Measurements from ENCODE around the gene UGT8.

The UGT8 gene

GRCh38 chr4:114654592-114654991 is 56.0 kb downstream of the UGT8 start:
- H3K36me3 ChIP-seq (ENCODE audit: insufficient read depth, low read length) = no peaks in the 10 kb centered on the region
- peaks cover 2% of the 10 kb centered on the region; the same call in 1 of the 2 replicates for H4K20me1 ChIP-seq (ENCODE audit: insufficient read depth, low read length)
- no peak overlapping the region for H2AFZ ChIP-seq (ENCODE audit: low read length)
- no peak overlapping the region for H3K9ac ChIP-seq (ENCODE audit: low read length)
- TF ChIP-seq CTCF (IDR thresholded peaks at IDR 0.05; ENCODE audit: low read length) (peak; percentile 27; the same call in 1 of the 2 replicates), EZH2 (IDR thresholded peaks at IDR 0.05; ENCODE audit: borderline replicate concordance, low read length) (no peak)
- no peaks in the 10 kb centered on the region for H3K27me3 ChIP-seq (ENCODE audit: insufficient read depth, low read length)
- H3F3A ChIP-seq (ENCODE audit: insufficient read depth, low read length) = no peaks in the 10 kb centered on the region
- no peaks in the 10 kb centered on the region for H3K9me2 ChIP-seq (ENCODE audit: low read depth, low read length)
- H3K9me3 ChIP-seq (ENCODE audit: low read length) = no peaks in the 10 kb centered on the region
- H3K27ac ChIP-seq (ENCODE audit: low read depth, low read length, poor library complexity, severe bottlenecking) = no peak overlapping the region
- no peaks in the 10 kb centered on the region for H3K79me2 ChIP-seq (ENCODE audit: insufficient read depth, low read length)
- H3K4me1 ChIP-seq (ENCODE audit: insufficient read depth, low read length, severe bottlenecking) = no peaks in the 10 kb centered on the region
- no peak overlapping the region for H3K4me2 ChIP-seq (ENCODE audit: low read length)
- no peak overlapping the region for H3K4me3 ChIP-seq (ENCODE audit: low read depth, low read length, poor library complexity, severe bottlenecking)

DNA sequence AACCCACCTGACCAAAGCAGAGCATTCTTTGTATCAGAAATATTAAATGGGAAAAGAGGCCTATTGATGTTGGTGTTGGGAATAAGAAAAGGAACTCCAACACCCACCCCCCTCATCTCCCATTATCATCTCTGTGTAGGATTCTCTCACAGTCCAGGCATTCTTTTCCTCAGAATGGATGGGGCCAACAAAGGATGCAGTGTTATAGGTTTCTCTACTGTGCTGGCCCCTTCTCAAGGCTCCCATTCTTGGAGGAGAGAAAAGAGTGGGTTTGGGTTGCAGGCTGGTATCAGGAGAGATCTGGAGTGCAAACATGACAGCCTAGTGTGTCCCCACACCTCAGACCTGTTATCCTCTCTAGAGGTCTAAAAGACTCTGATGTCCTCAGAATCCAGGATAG is 59.6 kb downstream of the UGT8 start:
- no peaks in the 10 kb centered on the region for H3F3A ChIP-seq (ENCODE audit: insufficient read depth, low read length)
- no peak overlapping the region for H3K4me2 ChIP-seq (ENCODE audit: low read length)
- peaks cover 2% of the 10 kb centered on the region; the same call in 1 of the 2 replicates for H4K20me1 ChIP-seq (ENCODE audit: insufficient read depth, low read length)
- H3K9me3 ChIP-seq (ENCODE audit: low read length) = no peaks in the 10 kb centered on the region
- no peaks in the 10 kb centered on the region for H3K27me3 ChIP-seq (ENCODE audit: insufficient read depth, low read length)
- H3K4me3 ChIP-seq (ENCODE audit: low read depth, low read length, poor library complexity, severe bottlenecking) = no peak overlapping the region
- no peaks in the 10 kb centered on the region for H3K4me1 ChIP-seq (ENCODE audit: insufficient read depth, low read length, severe bottlenecking)
- no peak overlapping the region for H3K27ac ChIP-seq (ENCODE audit: low read depth, low read length, poor library complexity, severe bottlenecking)
- no peak overlapping the region for H3K9ac ChIP-seq (ENCODE audit: low read length)
- H3K9me2 ChIP-seq (ENCODE audit: low read depth, low read length) = no peaks in the 10 kb centered on the region
- TF ChIP-seq CTCF (IDR thresholded peaks at IDR 0.05; ENCODE audit: low read length) = no peak
- no peaks in the 10 kb centered on the region for H3K79me2 ChIP-seq (ENCODE audit: insufficient read depth, low read length)
- no peaks in the 10 kb centered on the region for H3K36me3 ChIP-seq (ENCODE audit: insufficient read depth, low read length)
- H2AFZ ChIP-seq (ENCODE audit: low read length) = no peak overlapping the region

- no peaks in the 10 kb centered on the region for H3F3A ChIP-seq (ENCODE audit: insufficient read depth, low read length)
- no peaks in the 10 kb centered on the region for H3K36me3 ChIP-seq (ENCODE audit: insufficient read depth, low read length)
- no peak for TF ChIP-seq EZH2 (IDR thresholded peaks at IDR 0.05; ENCODE audit: borderline replicate concordance, low read length)
- TF ChIP-seq CTCF (IDR thresholded peaks at IDR 0.05; ENCODE audit: low read length) = no peak
- no peak overlapping the region for H2AFZ ChIP-seq (ENCODE audit: low read length)
- no peaks in the 10 kb centered on the region for H3K79me2 ChIP-seq (ENCODE audit: insufficient read depth, low read length)
- H3K9me2 ChIP-seq (ENCODE audit: low read depth, low read length) = no peaks in the 10 kb centered on the region
- no peaks in the 10 kb centered on the region for H3K27me3 ChIP-seq (ENCODE audit: insufficient read depth, low read length)
- H3K4me2 ChIP-seq (ENCODE audit: low read length) = no peak overlapping the region
- H3K4me3 ChIP-seq (ENCODE audit: low read depth, low read length, poor library complexity, severe bottlenecking) = no peak overlapping the region
- no peak overlapping the region for H3K9ac ChIP-seq (ENCODE audit: low read length)
- peaks cover 2% of the 10 kb centered on the region; the same call in 1 of the 2 replicates for H4K20me1 ChIP-seq (ENCODE audit: insufficient read depth, low read length)
- H3K4me1 ChIP-seq (ENCODE audit: insufficient read depth, low read length, severe bottlenecking) = no peaks in the 10 kb centered on the region
- H3K9me3 ChIP-seq (ENCODE audit: low read length) = no peaks in the 10 kb centered on the region
- no peak overlapping the region for H3K27ac ChIP-seq (ENCODE audit: low read depth, low read length, poor library complexity, severe bottlenecking)
These were observed 60.2 kb downstream of the UGT8 start for GRCh38 chr4:114658776-114659175.
